ENCODE data around the gene FAM241A.

- no peak for TF ChIP-seq SPI1 (IDR thresholded peaks at IDR 0.05; ENCODE audit: borderline replicate concordance, low read depth)
- TF ChIP-seq REST (IDR thresholded peaks at IDR 0.05; ENCODE audit: insufficient replicate concordance, low read depth): no peak
- no peak for TF ChIP-seq POLR2AphosphoS5 (IDR thresholded peaks at IDR 0.05; ENCODE audit: low read depth)
Measured at GRCh38 chr4:112098841-112099530, 46.3 kb upstream of the FAM241A start.
